K562 (cell line): Measurements from ENCODE around the gene GINS2. TPM values are rescaled to one million over a fixed set of nuclear protein-coding genes. Genes with fewer than 3 reads are reported as not detected.

Source experiments
- ATAC-seq: fragments of 200-7000 bp; cut with Tn5 transposase; 3 replicates; pipeline ENCODE4 v1.9.1; 2020; ENCODE audit warnings: moderate library complexity
- BruUV-seq: library from RNA; stranded (reverse); fragments of 400-500 nt; replicated peaks from 2 replicates; lab custom pipeline; 2021; lab: Mats Ljungman, UMichigan
- CTCF ChIA-PET: fragments of 300-600 bp; formaldehyde crosslinking; extraction: SDS; loops from one replicate; lab custom pipeline; 2021; ENCODE audit warnings: low intra/inter-chr PET ratio; lab: Yijun Ruan, JAX
- POLR2A ChIA-PET: fragments of 300-600, 350-650 bp; sonication (Branson Sonifier 250); formaldehyde crosslinking; extraction: SDS; loops from one replicate; lab custom pipeline; 2021; ENCODE audit warnings: antibody characterized with exemption, inconsistent platforms; lab: Yijun Ruan, JAX
- DNase-seq, 4 experiments: peaks; one replicate each; pipeline versions ENCODE4 v3.0.0 to v3.0.0-alpha.2; 2011 to 2018; ENCODE audit warnings: low spot score in 3 of 4, mixed read lengths in 3 of 4; ENCODE audit errors: extremely low read depth in 1 of 4
- FAIRE-seq: peaks from 2 replicates; lab custom pipeline; 2011; peaks lifted over from hg19 to GRCh38; lab: Jason Lieb, UNC
- H2AFZ ChIP-seq: 2 replicates; pipeline ENCODE4 v1.6.0; 2011; ENCODE audit warnings: low read depth, low read length, control low read depth, inconsistent platforms
- H3K27ac ChIP-seq: fragments of 200-600 bp; 3 replicates; pipeline ENCODE4 v1.8.0; 2011; ENCODE audit warnings: low read depth, mild to moderate bottlenecking, control low read depth, inconsistent platforms, low read length, moderate library complexity, mixed read lengths; ENCODE audit errors: extremely low read depth
- H3K27me3 ChIP-seq, 2 experiments: fragments of 300-600 bp in 1 of 2; 2 replicates in 1 of 2; 3 replicates in 1 of 2; pipeline versions ENCODE4 v1.6.0 to v1.8.0; 2011; ENCODE audit warnings: inconsistent platforms in 2 of 2, low read length in 2 of 2, mild to moderate bottlenecking in 1 of 2, mixed read lengths in 1 of 2, moderate library complexity in 1 of 2; ENCODE audit not compliant: control insufficient read depth in 2 of 2, insufficient read depth in 2 of 2
- H3K36me3 ChIP-seq: fragments of 300-600 bp; 3 replicates; pipeline ENCODE4 v1.8.0; 2011; ENCODE audit warnings: mild to moderate bottlenecking, low read length, inconsistent platforms; ENCODE audit not compliant: control insufficient read depth, insufficient read depth
- H3K4me1 ChIP-seq, 2 experiments: fragments of 200-600 bp in 1 of 2; replicated peaks in 1 of 2; 2 replicates in 1 of 2; 3 replicates in 1 of 2; pipeline versions ENCODE4 v1.5.1 to v1.8.0; 2011; ENCODE audit warnings: inconsistent platforms in 2 of 2, low read length in 2 of 2, mild to moderate bottlenecking in 1 of 2, mixed read lengths in 1 of 2, moderate library complexity in 1 of 2; ENCODE audit not compliant: control insufficient read depth in 2 of 2, insufficient read depth in 2 of 2
- H3K4me2 ChIP-seq: 2 replicates; pipeline ENCODE4 v1.6.1; 2011; ENCODE audit warnings: low read length, control low read depth, inconsistent platforms, mixed read lengths; ENCODE audit not compliant: insufficient read depth
- H3K4me3 ChIP-seq: fragments of 200-600 bp; sonication (generic), shearing (Covaris generic); 2 replicates; pipeline ENCODE4 v1.5.1; 2016; ENCODE audit warnings: control low read depth, inconsistent platforms
- H3K79me2 ChIP-seq: fragments of 200-600 bp; 3 replicates; pipeline ENCODE4 v1.8.0; 2011; ENCODE audit warnings: low read length, inconsistent platforms; ENCODE audit not compliant: control insufficient read depth, insufficient read depth
- H3K9ac ChIP-seq, 2 experiments: 2 replicates each; pipeline versions ENCODE4 v1.6.0 to v1.6.1; 2011; ENCODE audit warnings: low read depth in 2 of 2, low read length in 2 of 2, control low read depth in 1 of 2, inconsistent platforms in 1 of 2, mild to moderate bottlenecking in 1 of 2, mixed read lengths in 1 of 2; ENCODE audit not compliant: insufficient read depth in 1 of 2
- H3K9me1 ChIP-seq: one replicate; pipeline ENCODE4 v1.6.0; 2011; ENCODE audit warnings: inconsistent platforms, mild to moderate bottlenecking, low read length, moderate library complexity; ENCODE audit not compliant: control insufficient read depth, insufficient read depth
- H3K9me3 ChIP-seq: replicated peaks from 2 replicates; pipeline ENCODE4 v1.5.1; 2011; ENCODE audit warnings: low read depth, low read length, inconsistent platforms; ENCODE audit not compliant: control insufficient read depth, insufficient read depth
- H4K20me1 ChIP-seq: replicated peaks from 2 replicates; pipeline ENCODE4 v1.6.1; 2011; ENCODE audit warnings: low read length, inconsistent platforms, mixed read lengths; ENCODE audit not compliant: control insufficient read depth, insufficient read depth
- ASH1L ChIP-seq: fragments of 450-650 bp; IDR thresholded peaks from 2 replicates; pipeline ENCODE4 v1.6.1; 2018; ENCODE audit warnings: borderline replicate concordance, mild to moderate bottlenecking, low read depth; ENCODE audit not compliant: partially characterized antibody
- ATF1 ChIP-seq, 2 experiments: fragments of 450-650 bp in 1 of 2; IDR thresholded peaks; 2 replicates each; pipeline ENCODE4 v1.6.1; 2016; ENCODE audit warnings: missing compliant biosample characterization in 1 of 2, missing genetic modification characterization in 1 of 2
- MLLT1 ChIP-seq, 2 experiments: fragments of 450-650 bp; IDR thresholded peaks; 2 replicates each; pipeline ENCODE4 v1.6.1; 2016
- NFYB ChIP-seq: IDR thresholded peaks from 2 replicates; pipeline ENCODE4 v1.6.1; 2011; ENCODE audit warnings: mild to moderate bottlenecking, moderate library complexity; ENCODE audit not compliant: insufficient read length; ENCODE audit errors: extremely low read depth
- POLR2G ChIP-seq: fragments of 200-400 bp; formaldehyde crosslinking; IDR thresholded peaks from 2 replicates; pipeline ENCODE4 v1.6.1; 2017; ENCODE audit warnings: low read depth, mild to moderate bottlenecking, antibody characterized with exemption, low read length, moderate library complexity
- XRCC4 ChIP-seq: IDR thresholded peaks from one replicate; pipeline ENCODE4 v1.6.1; 2011; ENCODE audit not compliant: insufficient read depth, insufficient read length; ENCODE audit errors: extremely low read depth
- ZBTB33 ChIP-seq: sonication (generic); formaldehyde crosslinking; IDR thresholded peaks from 2 replicates; pipeline ENCODE4 v1.8.1; 2023; ENCODE audit warnings: mild to moderate bottlenecking, missing genetic modification reagents
- ZNF609 ChIP-seq: sonication (generic); formaldehyde crosslinking; IDR thresholded peaks from 2 replicates; pipeline ENCODE4 v1.8.1; 2023; ENCODE audit warnings: missing genetic modification reagents, mild to moderate bottlenecking, borderline replicate concordance
- WGBS: fragments of 100-300 bp; shearing (Covaris generic); methylation state at CpG from one replicate; pipeline ENCODE4 v1.1.6; 2016; ENCODE audit warnings: low coverage, mixed read lengths; ENCODE audit not compliant: insufficient coverage; ENCODE audit errors: missing lambda C conversion rate; 5-methylcytosine and 5-hydroxymethylcytosine counted together
- in situ Hi-C: fragments of 300-500 bp; cut with MboI; formaldehyde crosslinking; loops from 4 replicates; pipeline ENCODE4 v1.15.0; 2018; ENCODE audit warnings: inconsistent platforms, mixed read lengths
- intact Hi-C: fragments of 100-400 bp; cut with micrococcal nuclease; formaldehyde crosslinking; loops from 2 replicates; pipeline ENCODE4 v1.14.2; 2022
- polyA plus RNA-seq, 8 experiments: library from polyadenylated mRNA; depleted of rRNA in 4 of 8; stranded (reverse) in 5 of 8; unstranded in 3 of 8; fragments of >200 nt; fragmentation: Nextera tagmentation in 2 of 8; fragmentation: Illumina TruSeq in 1 of 8; extraction: Ambion mirVana in 2 of 8; extraction: Trizol in 1 of 8; gene quantifications; 2 replicates each; pipeline versions ENCODE4 v1.2.1 to v1.2.3, GENCODE V29; 2011 to 2014; ENCODE audit warnings: inconsistent platforms in 1 of 8, missing spikeins in 1 of 8
- total RNA-seq, 7 experiments: library from RNA; depleted of rRNA in 6 of 7; stranded (reverse); fragments of >200 nt in 6 of 7; fragmentation: Illumina TruSeq in 2 of 7; extraction: Trizol in 2 of 7; gene quantifications; 2 replicates each; pipeline versions ENCODE4 v1.2.1 to v1.2.3, GENCODE V29; 2011 to 2021; ENCODE audit warnings: low replicate concordance in 1 of 7
- TF ChIP-seq, protein P1 (sequence below): sonication (generic); formaldehyde crosslinking; IDR thresholded peaks from 2 replicates; pipeline ENCODE4 v1.8.0; 2022; ENCODE audit warnings: missing genetic modification reagents, mild to moderate bottlenecking, moderate library complexity, borderline replicate concordance

Gene GINS2
- total and polyA plus RNA-seq, 9 of the 15 experiments (the other 6 are each of a cell fraction or from before 2014, with no cell fraction given): 40.4 to 76.2 (median 44.6) TPM

- Histone ChIP-seq H3K9me3 (no peaks in the 10 kb centered on the region), H3K9ac (peak overlapping the region in 1 of 2 experiments; percentile 58; a peak in 2 of 4 replicates)
- no peak for FAIRE-seq
Observed at GRCh38 chr16:85636234-85636812, 52.4 kb downstream of the GINS2 start.

More at GRCh38 chr16:85636234-85636812, 52.4 kb downstream of the GINS2 start:
- Histone ChIP-seq H3K27ac (no peak overlapping the region), H3K4me3 (no peak overlapping the region), H3K9me1 (peaks cover 8% of the 10 kb centered on the region), H3K36me3 (peaks cover 98% of the 10 kb centered on the region; the same call in 2 of the 3 replicates), H4K20me1 (peaks cover 83% of the 10 kb centered on the region), H3K27me3 (no peaks in the 10 kb centered on the region), H3K4me2 (no peak overlapping the region), H3K79me2 (peaks cover 99% of the 10 kb centered on the region), H2AFZ (no peak overlapping the region), H3K4me1 (peaks cover 0 to 91% of the 10 kb centered on the region in 2 experiments; a peak in 2 of 5 replicates)
- WGBS: 80% methylated on average over 15 of the region's 27 CpGs
- ATAC-seq (no peak), DNase-seq (no peak)
- TF ChIP-seq NFYB (no peak), MLLT1 (IDR thresholded peaks at IDR 0.05) (no peak), XRCC4 (no peak), ASH1L (no peak), ATF1 (CRISPR knock-in tag; IDR thresholded peaks at IDR 0.05) (no peak), ATF1 (tag; IDR thresholded peaks at IDR 0.05) (no peak), POLR2G (peak; percentile 59), ZNF609 (CRISPR knock-in tag) (no peak), ZBTB33 (CRISPR knock-in tag) (peak; percentile 0; the same call in 1 of the 2 replicates)
- TF ChIP-seq, protein P1, sequence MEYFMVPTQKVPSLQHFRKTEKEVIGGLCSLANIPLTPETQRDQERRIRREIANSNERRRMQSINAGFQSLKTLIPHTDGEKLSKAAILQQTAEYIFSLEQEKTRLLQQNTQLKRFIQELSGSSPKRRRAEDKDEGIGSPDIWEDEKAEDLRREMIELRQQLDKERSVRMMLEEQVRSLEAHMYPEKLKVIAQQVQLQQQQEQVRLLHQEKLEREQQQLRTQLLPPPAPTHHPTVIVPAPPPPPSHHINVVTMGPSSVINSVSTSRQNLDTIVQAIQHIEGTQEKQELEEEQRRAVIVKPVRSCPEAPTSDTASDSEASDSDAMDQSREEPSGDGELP (CRISPR knock-in tag): 0 out of 2 replicates have a peak, but pooled peaks have one; percentile 16
- no TSS peak for BruUV-seq
- intact Hi-C loops (no loop called here), in situ Hi-C loops (no loop called here)
- CTCF ChIA-PET: no interaction called here
- POLR2A ChIA-PET: no interaction called here
